Measurements from ENCODE around the gene SND1.

Gene SND1

DNA sequence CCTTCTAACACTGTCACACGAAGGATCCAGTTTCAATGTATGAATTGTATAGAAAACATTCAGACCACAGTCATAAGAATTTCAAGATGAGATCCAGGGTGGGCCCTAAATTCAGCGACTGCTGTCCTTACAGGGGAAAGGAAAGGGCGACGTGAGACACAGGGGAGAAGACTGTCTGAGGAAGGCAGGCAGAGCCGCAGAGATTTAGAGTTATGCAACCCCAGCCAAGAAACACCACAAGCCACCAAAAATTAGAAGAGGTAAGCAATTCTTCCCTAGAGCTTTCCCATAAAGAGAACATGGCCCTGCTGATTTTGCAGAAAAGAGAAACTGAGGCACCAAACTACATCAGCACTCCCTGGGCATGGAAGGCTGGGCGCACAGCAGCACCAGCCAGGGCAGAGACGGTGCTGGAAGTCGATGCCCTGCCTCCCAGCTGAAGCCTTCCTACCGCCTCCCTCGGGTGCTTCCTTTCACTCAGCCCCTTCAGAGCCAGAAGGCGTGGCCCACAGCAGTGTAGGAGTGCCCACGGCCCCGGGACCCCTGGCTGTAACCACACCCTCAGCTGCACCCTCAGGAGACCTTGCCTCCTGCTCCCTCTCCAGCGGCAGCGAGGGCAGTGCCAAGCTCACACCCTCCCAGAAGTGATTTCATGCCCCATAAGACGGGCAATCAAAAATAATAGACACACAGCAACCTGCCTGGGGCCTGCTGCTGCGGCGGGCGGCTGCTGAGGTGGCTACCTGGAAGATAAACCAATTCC is 460.2 kb downstream of the SND1 start:
- DNase-seq (ENCODE audit: low spot score): no peak

DNA sequence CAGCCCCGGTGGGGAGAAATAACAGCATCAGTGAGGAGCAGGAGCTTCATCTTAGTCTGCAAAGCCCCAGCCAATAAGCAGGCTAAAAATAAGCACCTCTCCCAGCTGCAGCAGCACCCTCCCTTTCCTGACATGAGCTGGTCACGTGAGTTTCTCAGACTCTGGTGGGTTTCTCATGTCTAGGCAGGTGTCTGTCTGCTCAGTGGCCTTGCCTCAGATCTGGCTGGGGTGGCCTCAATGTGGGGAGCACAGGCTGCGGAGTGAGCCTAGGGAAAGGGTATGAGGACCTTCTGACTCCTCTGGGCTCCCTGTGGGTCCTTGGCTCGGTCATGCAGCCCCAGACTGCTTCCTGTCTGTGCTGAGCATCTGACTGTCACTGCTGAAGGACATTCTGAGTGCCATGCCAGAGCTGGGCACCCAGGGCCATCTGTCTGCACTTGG is 460.8 kb downstream of the SND1 start:
- no peak for DNase-seq (ENCODE audit: low spot score)

DNA sequence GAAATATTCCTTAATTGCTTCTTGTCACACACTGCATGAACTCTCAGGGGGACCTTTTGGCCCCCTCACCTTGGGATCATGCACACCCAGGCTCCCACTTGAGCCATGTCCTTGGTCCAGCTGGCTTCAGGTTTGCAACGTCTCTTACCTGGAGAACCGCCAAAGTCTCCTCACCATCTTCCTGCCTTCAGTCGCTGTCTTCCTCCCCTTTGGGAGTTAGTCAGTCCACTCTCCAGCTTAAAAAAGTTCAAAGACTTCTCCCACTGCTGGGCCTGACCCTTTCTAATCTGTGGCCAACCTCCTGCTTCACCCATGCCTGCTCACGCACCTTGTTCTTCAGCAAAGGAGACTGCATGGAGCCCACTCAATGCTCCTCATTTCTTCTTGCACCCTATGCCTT is 461.8 kb downstream of the SND1 start:
- DNase-seq (ENCODE audit: low spot score): no peak

DNA sequence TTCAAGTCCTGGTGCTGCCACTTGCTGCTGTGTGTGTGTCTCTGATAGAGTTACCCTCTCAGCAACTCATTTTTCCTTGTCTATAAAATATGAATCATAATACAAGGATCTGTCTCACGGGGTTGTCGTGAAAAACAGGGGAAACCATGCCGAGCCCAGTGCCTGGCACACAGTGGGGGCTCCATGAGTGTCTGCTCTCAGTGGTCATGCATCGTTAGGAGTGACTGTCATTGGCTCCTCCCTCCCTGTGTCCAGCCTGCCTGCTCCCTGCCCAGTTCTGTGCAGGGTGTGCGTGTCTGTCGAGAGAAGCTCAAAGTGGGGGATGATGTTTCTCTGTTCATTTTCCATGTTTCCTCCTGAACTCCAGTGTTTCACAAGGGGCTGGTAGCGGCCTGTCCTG is 462.8 kb downstream of the SND1 start:
- no peak for DNase-seq (ENCODE audit: low spot score)

DNA sequence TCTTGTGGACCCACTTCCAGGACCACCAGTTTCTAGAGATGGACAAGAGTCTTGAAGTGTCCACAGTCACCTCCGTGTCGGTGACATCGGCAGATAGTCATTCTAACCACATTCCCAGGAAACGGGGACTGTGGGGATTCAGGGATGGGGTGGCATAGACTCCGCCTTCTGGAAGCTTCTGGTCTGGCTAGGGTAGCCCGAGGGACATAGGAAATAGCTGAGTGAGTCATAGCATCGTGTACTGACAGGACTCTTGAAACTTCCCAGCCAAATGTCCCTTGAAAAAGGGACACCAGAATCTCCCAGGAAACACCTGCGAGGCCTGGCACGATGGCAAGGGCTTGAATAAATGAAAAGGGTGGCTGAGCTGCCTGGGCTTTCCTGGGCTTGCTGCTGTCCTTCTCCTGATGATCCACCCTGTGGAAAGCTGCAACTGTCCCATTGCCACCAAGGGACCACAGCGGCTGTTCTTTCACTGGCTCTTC is 463.4 kb downstream of the SND1 start:
- DNase-seq (ENCODE audit: low spot score): no peak

DNA sequence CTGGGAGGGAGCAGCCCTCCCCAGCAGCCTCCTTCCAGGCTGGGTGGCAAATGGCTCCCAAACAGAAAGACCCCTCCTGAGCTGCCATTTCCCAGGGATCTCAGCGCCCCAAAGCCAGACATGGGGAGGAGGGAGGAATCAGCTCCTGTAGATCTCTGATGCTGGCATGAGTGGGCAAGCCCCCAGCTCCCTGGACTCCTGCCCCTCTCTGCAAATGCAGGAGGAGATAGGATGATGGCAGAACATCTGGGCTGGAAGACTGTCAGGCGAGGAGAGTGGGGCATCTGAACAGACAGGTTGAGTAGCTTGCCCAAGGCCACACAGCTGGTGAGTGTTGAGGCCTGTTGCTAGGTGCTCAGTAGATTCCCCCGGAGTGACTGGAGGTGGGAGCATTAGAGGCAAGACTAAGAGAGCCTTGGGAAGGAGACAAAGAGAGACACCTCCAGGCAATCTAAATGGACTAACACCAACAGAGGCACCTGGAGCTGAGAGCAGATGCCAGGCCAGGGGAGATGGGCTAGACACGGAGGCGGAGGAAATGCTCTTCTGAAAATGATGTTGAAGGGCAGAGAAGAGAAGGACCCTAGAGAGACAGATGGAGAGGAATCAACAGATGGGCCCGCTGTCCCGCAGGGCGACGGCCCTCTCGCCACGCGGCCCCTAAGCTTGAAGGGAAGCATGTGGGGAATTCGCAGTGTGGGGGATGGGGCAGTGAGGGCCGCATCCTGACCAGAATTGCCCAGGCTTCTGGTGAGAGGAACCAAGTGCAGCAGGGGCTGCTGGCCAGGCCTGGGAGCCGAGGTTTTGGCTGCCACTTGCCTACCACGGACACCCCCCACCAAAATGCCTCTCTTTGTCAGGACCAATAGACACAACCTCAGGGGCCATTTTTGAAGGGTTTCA is 464.1 kb downstream of the SND1 start:
- DNase-seq (ENCODE audit: low spot score): no peak

DNA sequence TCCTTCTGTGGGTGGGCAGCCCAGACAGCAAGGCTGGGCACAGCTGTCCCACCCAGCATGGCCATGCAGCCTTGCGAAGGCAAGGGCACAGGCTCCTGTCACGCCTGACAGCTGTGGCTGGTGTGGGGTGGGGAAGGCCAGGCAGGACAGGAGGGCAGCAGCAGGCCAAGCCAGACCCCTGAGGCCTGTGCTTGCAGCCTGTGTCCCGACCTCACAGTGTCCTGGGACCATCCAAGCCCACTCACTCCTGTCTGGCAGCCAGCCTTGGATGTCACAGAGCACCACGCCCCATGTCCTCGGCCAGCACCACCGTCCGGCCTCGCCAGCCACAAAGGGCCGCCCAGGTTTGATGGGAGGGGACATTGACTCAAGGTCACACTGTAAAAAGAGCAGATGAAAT is 464.7 kb downstream of the SND1 start:
- no peak for DNase-seq (ENCODE audit: low spot score)

DNA sequence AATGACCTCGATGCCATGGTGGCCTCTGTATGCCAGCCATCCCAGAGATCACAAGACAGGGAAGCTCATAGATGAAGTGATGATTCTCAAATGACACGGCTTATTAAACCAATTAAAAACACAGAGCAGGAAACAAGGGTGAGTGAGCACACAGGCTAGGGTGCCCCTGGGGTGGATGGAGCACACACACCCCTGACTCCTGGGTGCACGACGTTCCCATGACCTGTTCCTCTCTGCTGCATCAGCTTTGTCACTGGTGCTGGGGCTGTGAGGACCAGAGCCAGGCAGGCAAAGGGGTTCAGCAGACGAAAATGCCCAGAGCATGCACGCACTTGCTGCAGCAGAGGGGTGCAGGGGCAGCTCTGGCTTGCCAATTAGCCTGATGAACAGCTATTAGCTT is 465.7 kb downstream of the SND1 start:
- no peak for DNase-seq (ENCODE audit: low spot score)

DNA sequence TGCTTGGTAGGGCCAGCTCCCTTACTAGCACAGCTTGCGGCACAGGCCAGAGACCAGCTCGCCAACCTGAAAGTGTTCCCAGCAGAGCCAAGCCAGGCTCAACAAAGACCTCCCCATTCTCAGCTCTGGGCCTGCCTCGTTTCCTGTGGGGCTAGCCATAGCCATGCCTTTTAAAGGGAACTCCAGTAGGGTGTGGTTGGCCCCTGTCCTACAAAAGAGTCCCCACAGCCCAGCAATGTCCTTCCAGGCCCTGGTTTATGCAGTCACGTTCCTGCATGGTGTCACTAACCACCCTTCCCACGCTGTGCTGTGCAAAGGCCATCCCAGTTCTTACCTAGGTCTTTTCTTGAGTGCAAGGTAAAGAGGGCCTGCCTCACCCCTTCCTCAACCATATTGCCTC is 467.0 kb downstream of the SND1 start:
- no peak for DNase-seq (ENCODE audit: low spot score)

DNA sequence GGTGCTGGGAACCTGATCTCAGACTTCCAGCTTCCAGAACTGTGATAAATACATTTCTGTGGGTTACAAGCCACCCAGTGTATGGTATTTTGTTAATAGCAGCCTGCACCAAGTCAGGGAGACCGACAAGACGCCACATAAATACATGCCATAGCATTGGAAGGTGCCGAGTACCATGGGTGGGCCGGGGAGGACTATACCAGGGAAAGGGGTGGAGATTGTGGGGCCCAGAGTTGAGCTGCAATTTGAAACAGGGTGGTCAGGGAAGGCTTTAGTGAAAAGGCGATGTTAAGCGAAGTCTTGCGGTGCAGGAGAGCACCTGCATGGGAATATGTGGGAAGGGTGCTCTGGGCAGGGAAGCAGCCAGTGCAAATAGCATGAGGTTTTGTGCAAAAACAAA is 468.1 kb downstream of the SND1 start:
- DNase-seq (ENCODE audit: low spot score): no peak

DNA sequence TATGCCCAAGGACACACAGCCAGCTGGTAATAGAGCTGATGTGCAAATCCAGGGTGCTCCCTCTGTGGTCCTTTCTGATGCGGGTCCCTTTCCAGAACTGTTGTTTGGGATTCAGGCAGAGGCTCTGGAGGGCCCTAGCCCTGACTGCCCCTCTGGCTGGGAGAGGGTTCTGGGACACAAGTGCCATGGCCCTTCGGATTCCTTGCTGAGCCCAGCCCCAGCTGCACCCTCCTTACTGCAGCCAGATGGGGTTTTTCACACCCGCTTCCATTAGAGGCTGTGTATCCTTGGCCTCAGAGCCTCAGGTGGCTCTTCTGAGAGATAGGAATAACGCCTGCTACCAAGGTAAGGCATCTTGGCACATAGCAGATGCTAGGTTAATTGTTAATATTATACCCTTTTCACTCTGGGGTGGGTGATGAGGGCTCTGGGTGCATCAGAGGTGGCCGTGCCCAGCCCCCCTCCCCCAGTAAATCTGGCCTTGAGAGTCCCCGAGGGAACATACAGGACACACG is 469.0 kb downstream of the SND1 start:
- DNase-seq (ENCODE audit: low spot score): no peak

DNA sequence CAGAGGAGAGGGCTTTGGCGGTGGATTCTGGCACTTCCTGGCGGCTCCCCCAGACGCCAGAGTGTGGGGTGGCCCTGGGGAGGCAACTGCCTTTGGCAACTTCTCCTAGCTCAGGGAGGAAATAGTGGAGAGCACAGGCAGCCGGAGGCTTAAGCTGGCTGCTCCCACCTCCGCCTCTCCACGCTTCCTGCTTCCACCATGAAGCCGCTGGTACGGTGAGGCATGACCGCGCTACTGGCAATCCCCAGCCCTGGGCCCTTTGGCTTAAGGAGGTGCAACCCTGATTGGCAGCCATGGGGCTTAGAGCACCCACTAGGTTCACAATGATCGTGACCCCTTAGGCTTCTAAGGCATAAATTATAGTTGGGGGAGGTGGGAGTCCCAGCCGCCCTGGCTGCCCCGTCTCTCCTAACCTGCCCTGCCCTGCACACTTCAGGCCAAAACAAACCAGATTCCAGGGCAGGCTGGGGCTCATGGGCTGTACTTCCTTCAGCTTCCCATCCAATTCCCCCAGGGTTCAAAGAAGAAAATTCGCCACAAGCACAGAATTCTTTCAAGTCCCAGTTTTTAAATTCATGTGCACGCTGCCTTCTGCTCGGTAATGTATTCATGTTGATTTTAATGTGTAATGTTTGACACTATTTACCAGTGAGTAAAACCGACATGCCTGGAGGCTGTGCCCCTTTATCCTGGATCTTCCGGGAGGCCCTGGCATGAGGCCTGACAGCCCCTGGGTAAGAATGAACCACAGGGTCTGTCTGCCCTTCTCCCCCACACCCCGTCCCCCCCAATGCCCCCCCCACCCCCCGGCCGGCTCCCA is 469.9 kb downstream of the SND1 start:
- DNase-seq (ENCODE audit: low spot score): peak; percentile 54

DNA sequence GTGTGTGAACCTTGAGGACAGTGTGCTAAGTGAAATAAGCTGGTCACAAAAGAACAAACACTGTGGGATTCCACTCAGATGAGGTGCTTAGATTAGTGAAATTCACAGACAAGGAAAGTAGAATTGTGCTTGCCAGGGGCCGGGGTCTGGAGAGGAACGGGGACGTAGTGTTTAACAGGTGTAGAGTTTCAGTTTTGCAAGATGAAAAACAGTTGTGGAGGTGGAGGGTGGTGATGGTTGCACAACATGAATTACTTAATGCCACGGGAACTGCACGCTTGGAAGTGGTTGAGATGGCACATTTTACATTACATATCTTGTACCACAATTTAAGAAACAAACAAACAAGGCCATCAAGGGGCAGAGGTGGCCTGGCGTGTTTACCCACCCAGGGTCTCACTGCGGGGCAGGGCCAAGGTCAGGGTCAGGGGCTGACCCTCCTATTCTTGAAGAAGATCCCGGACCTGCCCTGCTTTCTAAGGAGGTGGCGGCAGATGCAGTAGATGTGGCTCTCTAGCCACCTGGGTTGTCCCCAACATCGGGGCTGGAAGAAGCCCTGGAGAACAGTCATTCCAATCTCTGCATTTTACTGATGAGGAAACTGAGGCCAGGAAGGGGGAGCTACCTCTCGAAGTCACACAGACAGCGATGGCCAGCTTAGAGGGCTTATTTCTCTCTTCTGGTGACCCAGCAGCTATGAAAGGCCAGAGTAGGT is 470.7 kb downstream of the SND1 start:
- DNase-seq (ENCODE audit: low spot score): no peak

DNA sequence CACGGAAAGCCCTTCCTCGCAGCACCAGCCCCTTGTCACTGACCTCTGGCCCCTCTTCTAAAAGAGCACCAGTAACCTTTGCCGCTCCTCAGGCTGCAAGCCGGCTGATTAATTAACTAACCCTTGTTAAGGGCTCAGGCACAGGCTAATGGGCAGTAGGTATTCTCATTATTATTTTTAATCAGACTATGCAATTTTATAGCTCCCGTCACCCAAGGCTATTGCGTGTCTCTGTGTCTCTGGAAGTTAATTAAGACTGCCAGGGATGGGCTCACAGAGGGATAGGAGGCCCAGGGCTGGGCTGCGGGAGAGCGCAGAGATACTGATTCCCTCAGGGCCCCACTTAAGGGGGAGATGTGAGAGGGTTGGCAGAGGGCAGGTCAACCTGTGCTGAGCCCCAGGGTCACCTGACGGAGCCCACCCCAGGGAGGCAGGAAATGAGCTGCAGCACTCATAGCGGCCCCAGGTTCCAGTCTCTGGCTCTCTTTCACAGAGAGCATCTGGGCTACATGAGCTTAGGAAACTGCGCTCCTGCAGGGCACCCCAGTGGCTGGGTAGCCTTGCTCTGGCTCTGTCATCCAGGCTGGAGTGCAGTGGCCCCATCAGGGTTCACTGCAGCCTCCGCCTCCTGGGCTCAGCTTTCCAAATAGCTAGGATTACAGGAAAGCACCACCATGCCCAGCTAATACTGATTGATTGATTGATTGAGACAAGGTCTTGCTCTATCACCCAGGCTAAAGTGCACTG is 471.5 kb downstream of the SND1 start:
- no peak for DNase-seq (ENCODE audit: low spot score)

DNA sequence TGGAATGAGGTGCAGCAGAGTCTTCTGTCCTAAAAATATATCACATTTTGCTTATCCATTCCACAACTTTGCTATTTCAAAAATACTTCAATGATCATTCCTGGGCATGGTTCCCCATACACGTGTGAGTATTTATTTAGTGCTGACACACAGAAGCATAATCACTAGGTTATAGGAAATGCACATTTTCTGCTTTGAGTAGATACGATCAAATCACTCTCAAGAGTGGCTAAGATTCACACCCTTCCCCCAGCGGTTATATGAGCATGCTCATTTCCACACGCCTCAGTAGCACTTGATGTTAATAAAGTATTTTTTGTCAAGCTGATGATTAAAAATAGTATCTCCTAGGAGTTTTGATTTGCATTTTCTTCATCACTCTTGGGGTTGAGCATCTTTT is 472.8 kb downstream of the SND1 start:
- no peak for DNase-seq (ENCODE audit: low spot score)

DNA sequence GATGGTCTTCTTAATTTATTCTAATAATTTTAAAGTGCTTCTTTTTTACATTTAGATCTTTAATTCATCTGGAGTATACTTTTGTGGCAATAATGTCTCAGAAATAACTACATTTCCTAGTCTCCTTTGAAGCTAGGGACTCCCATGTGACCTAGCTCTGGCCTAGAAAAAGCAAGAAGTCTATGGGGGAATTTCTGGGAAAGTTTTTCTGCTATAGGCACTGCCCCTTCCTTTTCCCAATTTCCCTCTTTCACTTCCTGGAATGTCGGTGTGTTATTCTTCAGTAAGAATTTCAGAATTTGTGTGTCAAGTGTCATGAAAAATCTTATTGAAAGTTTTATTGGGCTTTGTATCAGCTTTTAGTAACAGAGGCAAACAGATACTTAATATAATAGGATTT is 473.8 kb downstream of the SND1 start:
- DNase-seq (ENCODE audit: low spot score): no peak

DNA sequence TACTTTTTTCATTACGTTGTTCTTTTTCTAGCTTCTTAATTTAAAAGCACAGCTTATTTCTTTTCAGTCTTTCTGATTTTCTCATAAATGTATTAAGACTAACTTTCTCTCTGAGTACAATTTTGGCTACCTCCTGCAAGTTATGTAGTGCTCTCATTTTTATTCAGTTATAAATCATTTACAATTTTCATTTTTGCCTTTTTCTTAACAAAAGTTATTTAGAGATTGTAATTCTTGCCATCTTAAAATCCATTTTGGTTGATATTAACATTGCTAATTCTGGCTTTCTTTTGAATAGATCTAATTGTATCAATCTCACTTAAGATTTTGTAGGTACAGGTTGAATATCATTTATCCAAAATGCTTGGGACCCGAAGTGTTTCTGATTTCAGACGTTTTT is 476.4 kb downstream of the SND1 start:
- DNase-seq (ENCODE audit: low spot score): no peak

DNA sequence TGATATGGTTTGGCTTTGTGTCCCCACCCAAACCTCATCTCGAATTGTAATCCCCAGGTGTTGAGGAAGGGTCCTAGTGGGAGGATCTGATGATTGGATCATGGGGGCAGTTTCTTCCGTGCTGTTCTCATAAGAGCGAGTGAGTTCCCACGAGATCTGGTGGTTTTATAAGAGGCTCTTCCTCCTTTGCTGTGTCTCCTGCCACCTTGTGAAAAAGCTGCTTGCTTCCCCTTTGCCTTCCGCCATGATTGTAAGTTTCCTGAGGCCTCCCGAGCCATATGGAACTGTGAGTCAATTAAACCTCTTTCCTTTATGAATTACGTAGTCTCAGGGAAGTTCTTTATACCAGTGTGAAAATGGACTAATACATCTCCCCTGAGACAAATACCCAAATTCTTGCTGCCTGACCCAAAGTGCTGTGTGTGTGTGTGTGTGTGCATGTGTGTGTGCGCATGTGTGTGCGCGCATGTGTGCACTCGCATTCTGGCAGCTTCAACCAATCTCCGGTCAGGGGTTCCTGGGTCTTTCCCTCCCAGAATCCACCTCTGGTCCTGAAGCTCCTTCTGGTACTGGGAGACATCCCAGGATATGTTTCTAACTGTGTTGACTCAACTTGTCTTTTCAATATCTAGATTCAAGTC is 477.4 kb downstream of the SND1 start:
- DNase-seq (ENCODE audit: low spot score): no peak

DNA sequence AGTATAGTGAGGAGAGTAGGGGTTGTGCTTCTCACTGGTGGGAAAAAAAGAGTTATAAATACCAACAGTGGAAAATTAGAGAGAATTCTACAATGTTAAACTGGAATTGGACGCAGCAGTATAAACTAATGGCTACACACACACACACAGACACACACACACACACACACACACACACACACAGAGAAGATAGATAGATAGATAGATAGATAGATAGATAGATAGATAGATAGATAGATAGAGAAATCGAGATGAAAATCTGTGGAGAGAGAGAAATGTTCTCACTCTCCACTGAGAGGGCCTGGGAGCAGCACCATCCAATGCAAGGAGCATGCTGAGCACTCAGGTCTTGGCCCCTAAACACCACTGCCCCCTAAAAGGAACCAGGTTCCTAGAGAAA is 479.1 kb downstream of the SND1 start:
- no peak for DNase-seq (ENCODE audit: low spot score)

DNA sequence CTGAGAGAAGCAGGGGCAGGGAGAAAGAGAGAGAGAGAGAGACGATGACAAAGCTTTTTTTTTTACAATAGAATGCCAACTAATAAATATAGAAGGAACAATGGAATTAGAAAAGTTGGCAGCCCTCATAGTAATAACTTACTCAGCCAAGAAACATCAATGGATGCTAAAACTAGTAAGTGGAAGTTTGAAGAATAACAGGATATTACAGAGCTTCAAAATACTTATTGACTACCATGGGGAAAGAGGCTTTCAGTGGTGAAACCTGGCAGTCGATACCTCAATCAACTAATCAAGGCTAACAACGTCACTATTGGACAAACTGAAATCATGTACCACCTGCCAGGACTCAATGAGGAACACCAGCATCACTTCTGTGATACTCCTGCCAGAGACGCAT is 479.7 kb downstream of the SND1 start:
- DNase-seq (ENCODE audit: low spot score): no peak

All from SK-N-DZ (cell line).